A673 (cell line): ENCODE results near the gene YAF2.

Experiments
- EZH2 ChIP-seq: fragments of 200-600 bp; sonication (generic); IDR thresholded peaks from 2 replicates; pipeline ENCODE4 v1.6.1; 2017; ENCODE audit warnings: borderline replicate concordance, low read depth, mild to moderate bottlenecking, mixed read lengths, antibody characterized with exemption, low read length; ENCODE audit not compliant: poor library complexity, severe bottlenecking
- TF ChIP-seq, protein P1 (sequence below): fragments of 300-800, 200-600 bp; sonication (generic); conservative IDR thresholded peaks from 2 replicates; pipeline ENCODE4 v1.5.1; 2017; ENCODE audit warnings: low read depth, mild to moderate bottlenecking, antibody characterized with exemption, low read length, moderate library complexity, mixed read lengths

DNA sequence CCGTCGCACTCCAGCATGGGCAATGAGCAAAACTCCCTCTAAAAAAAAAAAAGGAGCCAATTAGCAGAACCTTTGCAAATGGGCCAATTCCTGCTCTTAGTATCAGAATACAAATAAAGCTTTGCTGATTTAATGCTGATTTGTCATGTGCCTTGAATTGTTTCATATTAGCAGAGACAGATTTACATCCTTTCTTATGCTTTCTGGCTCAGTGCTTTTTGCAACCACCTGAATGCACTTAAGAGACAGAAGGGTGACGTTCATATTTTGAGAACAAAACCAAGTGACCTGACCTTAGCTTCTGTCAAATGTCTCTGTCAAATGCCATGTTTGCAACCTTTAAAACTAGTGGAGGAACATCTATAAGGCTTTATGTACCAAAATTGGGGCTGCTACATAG is 43.8 kb upstream of the YAF2 start:
- TF ChIP-seq, protein P1, sequence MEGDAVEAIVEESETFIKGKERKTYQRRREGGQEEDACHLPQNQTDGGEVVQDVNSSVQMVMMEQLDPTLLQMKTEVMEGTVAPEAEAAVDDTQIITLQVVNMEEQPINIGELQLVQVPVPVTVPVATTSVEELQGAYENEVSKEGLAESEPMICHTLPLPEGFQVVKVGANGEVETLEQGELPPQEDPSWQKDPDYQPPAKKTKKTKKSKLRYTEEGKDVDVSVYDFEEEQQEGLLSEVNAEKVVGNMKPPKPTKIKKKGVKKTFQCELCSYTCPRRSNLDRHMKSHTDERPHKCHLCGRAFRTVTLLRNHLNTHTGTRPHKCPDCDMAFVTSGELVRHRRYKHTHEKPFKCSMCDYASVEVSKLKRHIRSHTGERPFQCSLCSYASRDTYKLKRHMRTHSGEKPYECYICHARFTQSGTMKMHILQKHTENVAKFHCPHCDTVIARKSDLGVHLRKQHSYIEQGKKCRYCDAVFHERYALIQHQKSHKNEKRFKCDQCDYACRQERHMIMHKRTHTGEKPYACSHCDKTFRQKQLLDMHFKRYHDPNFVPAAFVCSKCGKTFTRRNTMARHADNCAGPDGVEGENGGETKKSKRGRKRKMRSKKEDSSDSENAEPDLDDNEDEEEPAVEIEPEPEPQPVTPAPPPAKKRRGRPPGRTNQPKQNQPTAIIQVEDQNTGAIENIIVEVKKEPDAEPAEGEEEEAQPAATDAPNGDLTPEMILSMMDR = no peak
- no peak for TF ChIP-seq EZH2
